Esophagus muscularis mucosa (tissue), 4 donors: ENCODE measurements around the gene MAP3K3.

ENCODE experiments used
- CTCF ChIP-seq, 3 experiments: fragments of 200-600 bp in 2 of 3; fragments of 450-650 bp in 1 of 3; sonication (generic) in 2 of 3; IDR thresholded peaks; one replicate each; pipeline ENCODE4 v1.5.1; 2017 to 2019; ENCODE audit warnings: antibody characterized with exemption in 3 of 3, mild to moderate bottlenecking in 2 of 3, moderate library complexity in 1 of 3
- EP300 ChIP-seq: sonication (generic); formaldehyde crosslinking; IDR thresholded peaks from one replicate; pipeline ENCODE4 v1.6.1; 2017; ENCODE audit warnings: antibody characterized with exemption
- POLR2A ChIP-seq: fragments of 450-650 bp; IDR thresholded peaks from one replicate; pipeline ENCODE4 v1.6.1; 2017; ENCODE audit warnings: antibody characterized with exemption, moderate library complexity, mild to moderate bottlenecking, low read depth
- POLR2AphosphoS5 ChIP-seq, 2 donors: sonication (generic); formaldehyde crosslinking; IDR thresholded peaks; one replicate each; pipeline ENCODE4 v1.6.1; 2017; ENCODE audit warnings: antibody characterized with exemption in 2 of 2

DNA sequence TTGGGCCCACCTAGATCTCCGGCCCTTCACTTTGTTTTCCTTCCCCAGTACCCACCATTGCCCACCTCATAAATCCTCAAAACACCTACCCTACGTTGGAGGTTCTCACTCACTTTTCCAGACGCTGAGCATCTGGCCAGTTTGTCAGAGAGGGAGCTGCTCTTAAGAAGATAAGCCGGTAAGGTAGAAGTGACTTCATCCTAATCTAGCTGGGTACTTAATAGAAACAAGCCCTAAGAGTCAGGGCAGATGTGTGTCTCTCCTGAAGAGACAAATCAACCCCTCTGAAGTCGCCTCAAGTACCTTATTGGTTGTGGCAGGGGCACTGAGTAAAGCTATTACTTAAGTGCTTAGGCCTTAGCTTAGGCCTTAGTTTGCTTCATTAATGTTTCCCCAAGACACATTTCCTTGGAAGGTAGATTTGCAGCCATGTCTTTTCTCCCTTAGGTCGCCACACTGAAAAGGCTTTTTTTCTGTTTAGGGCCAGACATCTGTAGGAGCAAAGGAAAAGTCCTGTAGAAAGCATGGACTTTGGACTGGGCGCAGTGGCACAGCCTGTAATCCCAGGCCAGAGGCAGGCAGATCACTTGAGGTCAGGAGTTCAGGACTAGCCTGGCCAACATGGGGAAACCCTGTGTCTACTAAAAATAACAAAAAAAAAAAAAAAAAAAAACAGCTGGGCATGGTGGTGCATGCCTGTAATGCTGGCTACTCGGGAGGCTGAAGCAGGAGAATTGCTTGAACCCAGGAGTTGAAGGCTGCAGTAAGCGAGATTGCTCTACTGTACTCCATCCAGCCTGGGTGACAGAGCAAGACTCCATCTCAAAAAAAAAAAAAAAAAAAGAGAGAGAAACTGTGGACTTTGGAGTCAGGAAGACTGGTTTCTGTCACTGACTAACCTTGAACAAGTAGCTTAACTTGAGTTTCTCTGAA, 20.5 kb upstream of the MAP3K3 start:
- no peak for TF ChIP-seq CTCF (IDR thresholded peaks at IDR 0.05)
- TF ChIP-seq POLR2AphosphoS5 (IDR thresholded peaks at IDR 0.05) = no peak
- no peak for TF ChIP-seq POLR2A
- TF ChIP-seq EP300 = no peak
